AG20443 (cell line): ENCODE results near the gene PIP5K1B.

Experiments
- DNase-seq: peaks from one replicate; pipeline ENCODE4 v3.0.0; 2012; ENCODE audit warnings: low spot score, mixed read lengths

PIP5K1B gene

GRCh38 chr9:68912561-68912960, 207.5 kb downstream of the PIP5K1B start:
- DNase-seq, result no peak

GRCh38 chr9:68913054-68913453, 208.0 kb downstream of the PIP5K1B start:
- no peak for DNase-seq

- no peak for DNase-seq
Measured at GRCh38 chr9:68914751-68915150, 209.7 kb downstream of the PIP5K1B start.

- DNase-seq, result no peak
Measured at GRCh38 chr9:68919661-68920060, 214.6 kb downstream of the PIP5K1B start.

- DNase-seq, result no peak
Measured at GRCh38 chr9:68920921-68921320, 215.9 kb downstream of the PIP5K1B start.

- no peak for DNase-seq
Measured at GRCh38 chr9:68923480-68923879, 218.4 kb downstream of the PIP5K1B start.

GRCh38 chr9:68925175-68925574, 220.1 kb downstream of the PIP5K1B start:
- DNase-seq, result no peak

- no peak for DNase-seq
Measured at GRCh38 chr9:68927165-68927564, 222.1 kb downstream of the PIP5K1B start.

- DNase-seq, result no peak
Measured at GRCh38 chr9:68931821-68932220, 226.8 kb downstream of the PIP5K1B start.

GRCh38 chr9:68932458-68932857, 227.4 kb downstream of the PIP5K1B start:
- DNase-seq, result no peak

GRCh38 chr9:68933434-68934328, 228.6 kb downstream of the PIP5K1B start:
- DNase-seq, result no peak

- no peak for DNase-seq
Measured at GRCh38 chr9:68934329-68934644, 229.2 kb downstream of the PIP5K1B start.

- no peak for DNase-seq
Measured at GRCh38 chr9:68940573-68940972, 235.5 kb downstream of the PIP5K1B start.

- DNase-seq, result no peak
Measured at GRCh38 chr9:68941780-68942459, 236.9 kb downstream of the PIP5K1B start.

GRCh38 chr9:68942790-68943189, 237.8 kb downstream of the PIP5K1B start:
- DNase-seq, result no peak

- no peak for DNase-seq
Measured at GRCh38 chr9:68947015-68947414, 242.0 kb downstream of the PIP5K1B start.

- DNase-seq, result no peak
Measured at GRCh38 chr9:68947842-68948569, 243.0 kb downstream of the PIP5K1B start.

GRCh38 chr9:68949271-68950000, 244.4 kb downstream of the PIP5K1B start:
- DNase-seq, result no peak

- DNase-seq, result no peak
Measured at GRCh38 chr9:68950188-68950587, 245.1 kb downstream of the PIP5K1B start.

- DNase-seq, result no peak
Measured at GRCh38 chr9:68950689-68951088, 245.6 kb downstream of the PIP5K1B start.

- DNase-seq, result no peak
Measured at GRCh38 chr9:68951879-68952659, 247.0 kb downstream of the PIP5K1B start.
